ENCODE results near the gene SFT2D1. TPM values are rescaled to one million over a fixed set of nuclear protein-coding genes. Genes with fewer than 3 reads are reported as not detected.
A peak's percentile ranks its signal among the peaks of the same experiment; 100 is the strongest.

SFT2D1 gene
- total RNA-seq, 4 donors from 2014 or later: 36.8 to 53.5 (median 48.4) TPM

DNA sequence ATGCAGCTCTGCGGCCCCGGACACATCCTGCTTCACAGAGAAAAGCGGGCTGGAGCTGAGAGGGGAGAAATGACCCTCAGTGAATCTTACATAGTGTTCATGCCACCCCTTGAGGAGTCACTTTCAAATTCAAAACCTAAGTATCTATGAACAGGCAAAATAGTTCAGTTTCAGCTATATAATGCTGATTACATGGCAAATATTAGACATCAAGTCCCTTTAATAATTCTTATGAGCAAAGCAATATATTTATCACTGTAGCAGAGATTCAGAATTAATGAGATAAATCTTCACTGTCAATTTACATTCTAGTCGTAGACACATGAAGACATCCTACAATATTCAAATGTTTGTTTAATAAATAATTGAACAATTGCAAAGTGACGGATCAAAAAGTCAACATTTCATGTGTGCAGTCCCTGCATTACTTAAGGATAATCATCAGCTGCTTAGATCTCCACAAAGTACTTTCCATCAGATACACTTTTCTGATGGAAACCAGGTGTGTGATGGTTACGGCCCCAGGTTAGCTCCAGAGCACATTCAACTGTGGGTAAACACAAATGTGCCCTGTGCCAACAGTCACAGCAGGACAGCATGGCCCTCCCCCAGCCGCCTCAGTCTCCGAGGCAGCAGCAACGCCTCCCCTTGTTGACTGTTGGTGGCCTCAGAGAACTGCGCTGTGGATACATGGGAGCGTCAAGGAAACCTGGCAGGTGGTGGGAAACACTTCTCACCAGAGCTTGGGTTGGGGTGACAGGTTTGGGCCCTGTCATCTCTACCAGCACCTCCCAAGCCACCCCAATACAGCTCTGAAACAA is 33.4 kb downstream of the SFT2D1 start:
- no peak for DNase-seq
- TF ChIP-seq, protein P1, sequence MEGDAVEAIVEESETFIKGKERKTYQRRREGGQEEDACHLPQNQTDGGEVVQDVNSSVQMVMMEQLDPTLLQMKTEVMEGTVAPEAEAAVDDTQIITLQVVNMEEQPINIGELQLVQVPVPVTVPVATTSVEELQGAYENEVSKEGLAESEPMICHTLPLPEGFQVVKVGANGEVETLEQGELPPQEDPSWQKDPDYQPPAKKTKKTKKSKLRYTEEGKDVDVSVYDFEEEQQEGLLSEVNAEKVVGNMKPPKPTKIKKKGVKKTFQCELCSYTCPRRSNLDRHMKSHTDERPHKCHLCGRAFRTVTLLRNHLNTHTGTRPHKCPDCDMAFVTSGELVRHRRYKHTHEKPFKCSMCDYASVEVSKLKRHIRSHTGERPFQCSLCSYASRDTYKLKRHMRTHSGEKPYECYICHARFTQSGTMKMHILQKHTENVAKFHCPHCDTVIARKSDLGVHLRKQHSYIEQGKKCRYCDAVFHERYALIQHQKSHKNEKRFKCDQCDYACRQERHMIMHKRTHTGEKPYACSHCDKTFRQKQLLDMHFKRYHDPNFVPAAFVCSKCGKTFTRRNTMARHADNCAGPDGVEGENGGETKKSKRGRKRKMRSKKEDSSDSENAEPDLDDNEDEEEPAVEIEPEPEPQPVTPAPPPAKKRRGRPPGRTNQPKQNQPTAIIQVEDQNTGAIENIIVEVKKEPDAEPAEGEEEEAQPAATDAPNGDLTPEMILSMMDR (IDR thresholded peaks at IDR 0.05): no peak
- no peak for TF ChIP-seq POLR2A (IDR thresholded peaks at IDR 0.05)
- 44 to 69% methylated on average over 10 to 11 of the region's 11 CpGs for WGBS, 2 donors
- Histone ChIP-seq H3K4me3 (replicated peaks in 1 of 3) (peak overlapping the region in 1 of 3 donors; percentile 32), H3K4me1 (peaks cover 0 to 16% of the 10 kb centered on the region in 2 donors), H3K36me3 (no peaks in the 10 kb centered on the region), H3K27me3 (no peaks in the 10 kb centered on the region), H3K9me3 (no peaks in the 10 kb centered on the region), H3K27ac (no peak overlapping the region)
- intact Hi-C loops (cut with DNase I): no loop called here

DNA sequence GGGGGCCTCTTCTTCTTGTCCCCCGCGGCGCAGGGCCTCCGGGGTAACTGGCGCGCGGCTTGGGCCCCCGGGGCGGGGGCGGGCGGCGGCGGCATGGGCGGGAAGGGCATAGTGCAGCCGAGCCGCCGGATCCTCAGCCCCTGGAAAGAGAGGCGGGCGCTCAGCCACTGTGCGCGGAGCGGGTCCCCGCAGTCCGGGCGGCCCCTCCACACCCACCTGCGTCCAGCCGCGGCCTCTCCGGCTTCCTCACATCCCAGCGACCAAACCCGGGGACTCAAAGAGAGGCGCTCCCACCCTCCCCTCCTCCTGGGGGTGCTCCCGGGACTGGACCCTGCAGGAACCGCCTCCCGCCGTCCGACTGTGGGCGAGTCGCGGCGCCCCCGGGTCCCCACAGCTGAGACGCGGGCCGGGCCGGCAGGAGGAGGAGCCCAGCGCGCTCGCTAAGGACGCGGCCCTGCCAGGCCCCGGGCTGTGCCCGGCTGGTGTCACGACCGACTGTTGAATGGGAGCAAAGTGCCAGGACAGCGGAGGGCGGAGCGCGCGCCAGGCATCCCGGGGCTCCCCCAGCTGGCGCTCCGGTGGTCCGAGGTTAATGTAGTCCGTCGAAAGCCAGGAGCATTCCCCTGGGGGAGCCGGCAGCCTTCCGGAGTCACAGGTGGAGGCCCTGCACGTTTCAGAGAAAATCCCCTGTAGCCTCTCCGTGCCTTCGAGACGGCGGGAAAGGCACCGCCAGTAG is 34.1 kb downstream of the SFT2D1 start, which contains the start of gene PRR18:
Gene PRR18, minus strand, starts transcription at position 360 of the 736 bp plus-strand sequence. Its CDS starts 250 bp downstream, at position 110.
- TF ChIP-seq POLR2A (IDR thresholded peaks at IDR 0.05): no peak
- TF ChIP-seq, protein P1 (IDR thresholded peaks at IDR 0.05): no peak
- H3K4me1 ChIP-seq: peaks cover 0 to 16% of the 10 kb centered on the region in 2 donors
- H3K36me3 ChIP-seq: no peaks in the 10 kb centered on the region
- no peak within 1 kb of the TSS for H3K27ac ChIP-seq
- H3K27me3 ChIP-seq: no peaks in the 10 kb centered on the region
- peak; percentile 33 for DNase-seq
- peak within 1 kb of the TSS in 2 of 3 donors; percentile 24 to 32 for H3K4me3 ChIP-seq (replicated peaks in 1 of 3)
- H3K9me3 ChIP-seq: no peaks in the 10 kb centered on the region
- intact Hi-C loops (cut with DNase I): no loop called here
- WGBS, 2 donors: 7 to 8% methylated on average over 7 to 12 of the region's 74 CpGs

DNA sequence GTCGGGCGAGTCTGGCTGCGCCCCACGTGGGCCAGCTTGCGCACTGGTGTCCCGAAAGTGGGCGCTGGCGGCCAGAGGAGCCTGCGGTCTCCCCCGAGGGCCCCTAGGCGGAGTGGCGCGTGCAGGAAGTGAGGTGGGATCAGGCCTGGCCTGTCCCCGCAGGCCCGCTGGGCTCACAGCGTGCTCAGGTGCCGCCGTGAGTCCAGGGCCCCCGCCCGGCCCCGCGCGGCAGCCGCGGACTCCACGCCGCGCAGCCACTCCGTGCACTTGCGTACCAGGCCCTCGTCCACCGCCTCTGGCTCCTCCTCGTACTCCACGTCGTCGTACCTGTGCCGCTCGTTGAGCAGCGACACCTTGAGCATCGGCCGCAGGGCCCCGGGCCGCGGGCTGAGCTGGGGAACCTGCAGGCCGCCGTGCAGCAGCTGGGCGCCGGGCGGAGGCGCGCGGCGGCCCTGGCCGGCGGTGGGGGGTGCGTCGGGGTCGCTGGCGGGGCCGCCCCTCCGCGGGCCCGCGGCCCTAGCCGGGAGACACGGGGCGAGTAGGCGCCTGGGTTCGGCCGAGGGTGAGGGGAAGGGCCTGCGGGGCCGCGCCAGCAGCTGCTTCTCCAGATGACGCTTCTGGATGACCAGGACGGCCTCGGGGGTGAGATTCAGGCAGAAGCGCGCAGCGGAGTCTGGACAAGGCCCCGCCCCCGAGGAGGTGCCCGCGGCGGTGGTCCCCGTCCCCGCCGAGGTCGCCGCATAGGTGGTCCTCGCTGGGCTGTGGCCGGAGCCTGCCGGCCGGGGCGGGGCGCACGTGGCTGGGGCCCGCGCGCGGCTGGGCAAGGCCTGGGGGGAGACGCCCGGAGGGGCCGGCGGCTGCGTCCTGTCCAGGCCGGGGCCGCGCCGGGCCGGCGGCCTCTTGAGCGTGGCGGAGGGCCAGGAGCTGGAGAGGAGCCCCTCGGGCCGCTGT is 35.0 kb downstream of the SFT2D1 start:
- H3K4me1 ChIP-seq: peaks cover 0 to 16% of the 10 kb centered on the region in 2 donors
- no peaks in the 10 kb centered on the region for H3K9me3 ChIP-seq
- intact Hi-C loops (cut with DNase I): no loop called here
- H3K27me3 ChIP-seq: no peaks in the 10 kb centered on the region
- DNase-seq: peak; percentile 38 to 42
- peak overlapping the region in 1 of 3 donors; percentile 32 for H3K4me3 ChIP-seq (replicated peaks in 1 of 3)
- WGBS, 2 donors: 1 to 6% methylated on average over 17 to 30 of the region's 115 CpGs
- H3K36me3 ChIP-seq: no peaks in the 10 kb centered on the region
- TF ChIP-seq POLR2A (IDR thresholded peaks at IDR 0.05): no peak
- TF ChIP-seq, protein P1 (IDR thresholded peaks at IDR 0.05): no peak
- no peak overlapping the region for H3K27ac ChIP-seq

DNA sequence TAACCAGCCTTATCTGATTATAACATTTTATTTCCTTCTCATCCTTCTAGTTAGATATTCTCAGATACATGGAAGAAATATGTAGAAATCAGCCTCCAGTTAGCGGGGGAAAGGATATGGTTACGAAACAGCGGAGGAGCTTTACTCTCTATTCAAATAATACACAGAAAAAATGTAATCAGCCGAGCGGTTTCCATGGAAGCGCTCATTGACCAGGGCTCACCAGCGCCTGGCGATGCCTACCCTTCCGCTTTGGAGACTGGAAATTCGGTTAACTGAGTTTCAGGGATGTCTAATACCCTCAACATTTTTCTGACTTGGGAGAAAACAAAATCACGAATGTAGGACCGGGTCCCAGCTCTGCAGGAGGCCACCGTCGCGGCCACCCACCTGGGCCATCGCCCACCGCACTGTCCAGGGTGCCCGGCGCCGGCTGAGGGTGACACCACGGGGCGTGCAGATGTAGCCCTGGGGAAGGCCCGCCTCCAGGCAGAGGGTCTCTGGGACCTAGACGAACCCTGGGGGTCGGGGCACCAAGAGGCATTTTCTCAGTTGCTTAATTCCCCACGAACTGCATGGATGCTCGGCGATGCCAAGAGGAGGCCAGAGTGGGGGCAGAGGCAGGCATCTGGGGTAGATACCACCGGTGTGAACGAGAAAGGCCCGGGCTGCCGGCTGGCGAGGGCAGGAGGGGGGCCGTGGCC is 35.8 kb downstream of the SFT2D1 start:
- DNase-seq: no peak
- no peaks in the 10 kb centered on the region for H3K36me3 ChIP-seq
- no peak overlapping the region for H3K27ac ChIP-seq
- no peak overlapping the region for H3K4me3 ChIP-seq (replicated peaks in 1 of 3)
- H3K27me3 ChIP-seq: no peaks in the 10 kb centered on the region
- WGBS, 2 donors: 63 to 72% methylated on average over 24 to 33 of the region's 34 CpGs
- H3K4me1 ChIP-seq: peaks cover 0 to 16% of the 10 kb centered on the region in 2 donors
- H3K9me3 ChIP-seq: no peaks in the 10 kb centered on the region
- TF ChIP-seq, protein P1 (IDR thresholded peaks at IDR 0.05): no peak
- TF ChIP-seq POLR2A (IDR thresholded peaks at IDR 0.05): no peak
- intact Hi-C loops (cut with DNase I): no loop called here
